Non-pigmented ciliary epithelial cell (primary cell): ENCODE measurements around the gene IBSP.

ENCODE experiments used
- DNase-seq: peaks from one replicate; pipeline ENCODE4 v3.0.0-alpha.2; 2010; ENCODE audit warnings: low read depth

IBSP gene

DNA sequence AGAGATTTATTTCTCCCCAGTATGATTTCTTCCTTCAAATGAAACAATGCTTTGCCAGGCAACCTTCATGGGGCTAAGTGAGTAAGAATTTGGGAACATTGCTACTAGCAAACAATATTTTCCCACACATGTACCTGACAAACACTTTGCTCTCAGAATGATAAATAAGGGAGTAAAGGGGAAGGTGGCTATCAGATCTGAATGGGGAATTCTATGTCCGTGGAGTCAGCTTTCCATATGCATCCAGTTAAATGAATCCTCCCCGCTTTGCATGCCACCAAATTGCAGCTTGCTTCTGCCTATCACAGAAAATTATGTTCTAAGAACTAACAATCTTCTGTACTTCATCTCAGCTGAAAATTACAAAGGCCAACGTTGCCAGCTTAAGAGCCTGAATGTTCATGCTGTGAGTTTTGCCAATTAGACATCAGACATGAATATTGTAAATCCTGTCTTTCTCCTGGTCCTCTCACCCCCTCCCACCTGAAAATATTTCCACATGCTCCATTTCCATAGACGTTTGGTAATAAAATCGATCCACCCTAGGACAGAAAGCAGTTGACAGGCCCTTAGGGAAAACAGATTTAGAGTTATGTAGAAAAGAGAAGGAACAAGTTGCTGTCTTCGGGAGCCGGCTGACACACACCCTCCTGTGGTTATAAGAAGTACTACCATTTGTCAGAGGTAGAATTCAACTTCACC lies 39.7 kb downstream of the IBSP start:
- no peak for DNase-seq

DNA sequence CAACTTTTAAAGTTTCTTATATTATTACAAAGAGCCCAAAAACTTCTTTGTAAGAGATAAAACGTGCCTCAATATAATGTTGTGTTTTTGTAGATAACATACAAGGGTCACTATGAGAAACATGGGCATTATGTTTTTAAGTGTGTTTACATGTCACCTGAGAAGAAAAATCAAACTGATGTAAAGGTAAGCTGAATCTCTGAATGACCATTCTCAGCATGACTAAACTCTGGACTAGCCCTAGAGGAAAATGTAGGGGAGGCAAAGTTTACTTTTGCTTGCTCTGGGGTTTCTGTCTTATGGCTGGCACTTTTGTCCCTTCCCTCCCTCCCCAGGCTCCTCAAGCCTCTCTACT lies 40.2 kb downstream of the IBSP start:
- no peak for DNase-seq

DNA sequence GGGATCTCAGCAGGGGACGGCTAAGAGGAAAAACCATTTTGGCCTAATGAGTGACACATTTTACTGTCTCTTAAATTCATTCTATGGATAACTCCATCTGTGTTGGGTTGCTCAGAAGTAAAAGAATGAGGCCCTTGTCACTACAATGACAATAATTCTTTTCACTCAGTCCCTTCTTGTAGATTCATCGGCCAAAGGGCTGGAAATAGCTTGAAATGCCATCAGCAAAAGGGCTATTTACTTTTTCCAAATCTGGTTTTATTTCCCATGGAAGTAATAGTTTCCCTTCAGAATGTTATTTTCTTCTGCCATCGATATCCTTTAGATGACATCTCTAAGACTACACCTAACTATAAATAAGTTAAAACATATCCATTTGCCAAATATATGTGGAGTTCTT lies 40.8 kb downstream of the IBSP start:
- no peak for DNase-seq

DNA sequence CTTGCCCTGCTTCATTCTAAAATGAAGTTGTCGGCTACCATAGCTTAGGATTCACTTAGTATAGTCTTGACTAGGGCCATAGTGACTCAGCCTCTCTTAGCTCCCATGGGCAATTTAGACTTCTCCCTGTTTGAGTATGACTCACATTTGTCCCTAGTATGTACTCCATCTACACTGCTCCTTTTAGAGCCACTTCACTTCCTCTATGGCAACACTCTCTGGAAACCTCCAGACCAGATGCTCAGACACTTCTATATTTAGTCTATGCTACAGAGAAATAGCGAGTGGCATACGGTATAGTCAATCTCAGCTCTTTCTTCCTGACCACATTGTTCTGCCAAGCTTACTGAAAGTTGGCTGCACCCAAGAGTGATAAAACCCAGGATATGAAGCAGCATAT lies 44.6 kb downstream of the IBSP start:
- DNase-seq: no peak

DNA sequence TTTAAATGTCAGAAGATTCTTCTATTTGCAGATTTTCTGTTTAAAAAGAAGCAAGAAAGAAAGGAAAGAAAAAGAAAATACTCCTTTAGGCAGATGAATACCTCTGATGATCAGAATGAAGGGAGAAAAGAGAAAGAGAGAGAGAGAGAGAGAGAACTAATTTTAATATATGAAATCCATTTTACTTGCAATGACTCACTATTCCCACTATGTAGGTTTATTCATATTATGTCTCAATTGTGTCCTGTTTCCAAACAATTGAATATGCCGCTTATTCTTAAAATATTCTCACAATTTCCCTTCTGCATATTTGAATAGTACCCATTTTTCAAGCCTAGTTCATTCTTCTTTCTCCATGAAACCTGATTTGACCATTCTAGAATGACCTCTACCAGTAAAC lies 45.1 kb downstream of the IBSP start:
- DNase-seq: no peak

DNA sequence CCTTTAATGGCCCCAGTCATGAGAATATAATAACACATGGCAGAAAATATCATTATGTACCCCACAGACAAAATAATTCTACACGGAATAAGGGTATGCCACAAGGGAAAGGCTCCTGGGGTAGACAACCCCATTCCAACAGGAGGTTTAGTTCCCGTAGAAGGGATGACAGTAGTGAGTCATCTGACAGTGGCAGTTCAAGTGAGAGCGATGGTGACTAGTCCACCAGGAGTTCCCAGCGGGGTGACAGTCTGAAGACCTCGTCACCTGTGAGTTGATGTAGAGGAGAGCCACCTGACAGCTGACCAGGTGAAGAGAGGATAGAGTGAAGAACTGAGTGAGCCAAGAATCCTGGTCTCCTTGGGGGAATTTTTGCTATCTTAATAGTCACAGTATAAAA lies 46.9 kb downstream of the IBSP start:
- no peak for DNase-seq

DNA sequence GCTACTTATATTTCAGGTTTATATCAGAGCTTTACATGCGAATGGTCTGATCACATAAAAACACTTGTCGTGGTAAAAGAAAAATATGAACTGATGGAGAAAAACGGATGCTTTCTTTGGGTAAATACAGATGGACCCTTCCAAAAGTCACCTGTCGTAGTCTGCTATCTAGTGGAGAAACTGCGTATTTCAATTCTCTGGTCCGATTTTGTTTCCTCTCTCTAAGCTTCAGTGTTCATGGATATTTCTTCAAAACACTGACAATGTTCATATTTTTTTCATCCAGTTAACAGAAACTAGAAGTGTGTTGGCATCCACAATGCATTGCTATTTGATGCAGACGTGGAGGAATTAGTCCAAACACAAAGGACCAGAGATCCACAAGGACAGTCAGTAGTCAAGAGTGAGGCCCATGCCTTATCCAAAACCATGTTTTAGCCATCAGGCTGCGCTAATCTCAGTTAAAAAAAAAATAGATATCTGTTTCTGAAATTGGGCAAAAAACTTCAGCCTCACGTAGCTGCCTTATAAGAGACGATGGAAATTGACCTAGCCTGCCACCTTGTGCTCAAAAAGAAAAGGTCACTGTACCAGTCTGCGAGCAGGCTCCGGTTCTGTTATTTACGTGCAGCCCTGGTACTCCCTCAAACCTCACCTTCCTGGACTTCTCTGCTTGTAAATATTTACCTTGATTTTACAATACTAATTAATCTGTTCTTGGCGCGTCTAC lies 49.4 kb downstream of the IBSP start:
- no peak for DNase-seq

DNA sequence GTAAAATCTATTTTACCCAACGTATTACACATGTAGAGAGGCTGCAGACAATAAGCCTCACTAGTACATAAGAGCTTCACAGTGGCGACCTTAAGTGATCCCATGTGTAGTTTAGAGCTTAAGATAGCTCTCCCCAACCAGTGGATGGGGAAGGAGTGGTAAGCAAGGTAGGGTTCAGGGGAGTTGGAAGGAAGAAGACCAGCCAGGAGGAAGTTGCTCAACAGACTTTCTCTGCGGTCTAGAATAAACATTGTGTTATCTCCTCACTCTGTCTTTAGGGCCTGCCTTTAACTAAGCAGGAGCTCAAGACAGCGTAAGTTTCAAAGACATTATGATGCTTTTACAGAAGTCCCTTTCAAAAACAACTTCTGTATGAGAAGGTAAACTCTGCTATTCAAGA lies 50.3 kb downstream of the IBSP start:
- no peak for DNase-seq

DNA sequence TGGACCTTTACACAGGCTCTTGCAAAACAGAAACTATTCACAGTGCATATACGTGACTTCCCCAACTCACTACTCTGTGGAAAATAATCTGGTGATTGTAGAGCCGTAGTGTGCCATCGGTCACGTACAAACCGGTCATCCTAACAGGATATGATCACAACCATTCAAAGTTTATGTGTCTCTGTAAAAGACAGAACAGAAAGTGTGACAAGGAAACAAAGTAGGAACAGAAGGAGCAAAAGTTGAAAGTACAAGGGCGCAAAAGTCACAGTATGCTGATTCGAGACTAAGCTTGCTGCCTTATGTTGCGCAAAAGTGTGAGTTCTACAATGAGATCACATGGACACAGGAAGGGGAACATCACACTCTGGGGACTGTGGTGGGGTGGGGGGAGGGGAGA lies 52.0 kb downstream of the IBSP start:
- DNase-seq: no peak

DNA sequence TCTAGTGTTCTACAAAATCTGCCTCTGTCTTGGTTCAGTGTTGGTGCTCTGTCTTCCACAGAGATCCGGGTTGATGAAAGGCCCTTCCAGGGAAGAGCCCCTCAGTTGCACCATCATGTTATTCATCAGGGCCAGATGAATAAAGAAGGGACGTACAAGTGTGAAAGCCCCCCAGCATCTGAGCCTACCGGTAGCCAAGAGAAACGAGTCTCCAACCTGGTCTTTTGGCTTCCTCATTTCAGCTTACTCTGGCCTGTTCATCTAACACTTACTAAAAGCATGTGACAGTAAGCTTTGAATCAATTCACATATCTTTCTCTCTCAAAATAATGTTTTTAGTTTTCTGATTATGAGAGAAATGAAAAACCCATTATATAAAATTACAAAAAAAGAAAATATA lies 52.6 kb downstream of the IBSP start:
- DNase-seq: no peak

DNA sequence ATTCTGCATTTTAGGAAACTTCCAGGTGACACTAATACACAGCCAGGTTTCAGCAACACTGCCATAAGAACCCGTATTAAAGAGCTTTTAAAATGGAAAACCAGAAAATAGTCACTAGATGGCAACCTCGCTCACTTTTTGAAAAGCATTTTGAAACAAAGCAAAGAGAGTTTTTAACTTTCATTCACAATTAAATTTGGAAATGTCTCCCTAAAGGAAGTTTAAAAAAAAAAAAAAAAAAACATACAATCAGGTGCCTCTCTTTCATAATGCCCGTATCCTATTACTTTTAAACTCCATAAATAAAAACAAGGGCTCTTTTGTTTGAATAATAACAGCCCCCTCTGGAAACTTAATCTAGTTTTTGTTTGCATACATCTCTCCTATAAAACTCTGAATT lies 53.8 kb downstream of the IBSP start:
- no peak for DNase-seq

DNA sequence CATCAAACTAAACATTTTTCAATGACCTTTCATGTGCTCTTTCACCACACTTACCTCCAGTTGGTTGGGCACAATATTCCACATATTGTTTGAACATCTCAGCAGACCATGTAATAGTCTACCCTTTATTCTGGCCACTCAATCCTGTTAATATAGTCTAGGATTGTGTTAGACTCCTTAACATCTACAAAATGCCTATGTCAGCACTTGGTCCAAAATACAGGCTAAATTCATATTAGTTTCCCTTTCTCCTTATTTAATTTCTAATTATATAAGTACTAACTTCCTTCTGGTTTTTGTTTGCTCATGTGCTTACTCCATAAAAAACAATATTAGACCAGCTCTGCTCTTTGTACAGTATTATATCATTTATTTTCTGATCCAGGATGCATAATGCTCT lies 54.5 kb downstream of the IBSP start:
- DNase-seq: no peak

DNA sequence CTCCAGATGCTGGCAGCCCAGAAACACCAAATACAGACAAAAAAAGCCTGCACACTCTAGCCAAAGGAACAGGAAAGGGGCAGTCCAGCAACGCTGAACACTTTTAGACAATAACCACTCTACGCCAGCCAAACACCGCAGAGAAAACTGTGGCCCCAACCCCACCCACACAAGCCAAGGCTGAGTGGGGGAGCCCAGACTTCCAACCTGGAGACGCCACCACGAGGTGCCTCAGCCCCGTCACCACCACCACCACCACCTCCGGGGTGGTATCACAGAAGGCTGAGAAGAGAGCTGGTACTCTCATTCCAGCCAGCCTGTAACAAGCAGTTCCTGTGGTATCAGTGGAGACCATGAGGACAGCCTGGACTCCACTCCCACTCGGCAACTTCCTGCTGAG lies 56.2 kb downstream of the IBSP start:
- DNase-seq: no peak

DNA sequence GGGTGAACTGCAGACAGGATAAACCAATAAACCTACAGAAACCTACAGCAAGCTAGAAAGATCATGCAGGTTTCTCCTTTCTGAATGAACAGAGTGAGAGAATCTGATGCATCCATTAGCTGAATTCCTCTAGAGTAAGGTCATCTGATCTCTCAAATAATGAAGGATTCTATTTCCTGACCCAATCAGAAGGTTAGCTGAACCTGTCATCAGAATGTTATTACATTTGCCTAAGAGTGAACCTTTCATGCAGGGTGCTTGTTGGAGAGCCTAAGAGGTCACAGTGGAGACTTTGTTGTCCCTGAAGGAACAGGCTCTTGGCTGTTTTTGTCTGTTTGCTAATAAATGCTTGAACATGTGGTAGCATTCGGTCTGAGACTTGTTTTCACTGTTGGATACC lies 57.5 kb downstream of the IBSP start:
- no peak for DNase-seq

DNA sequence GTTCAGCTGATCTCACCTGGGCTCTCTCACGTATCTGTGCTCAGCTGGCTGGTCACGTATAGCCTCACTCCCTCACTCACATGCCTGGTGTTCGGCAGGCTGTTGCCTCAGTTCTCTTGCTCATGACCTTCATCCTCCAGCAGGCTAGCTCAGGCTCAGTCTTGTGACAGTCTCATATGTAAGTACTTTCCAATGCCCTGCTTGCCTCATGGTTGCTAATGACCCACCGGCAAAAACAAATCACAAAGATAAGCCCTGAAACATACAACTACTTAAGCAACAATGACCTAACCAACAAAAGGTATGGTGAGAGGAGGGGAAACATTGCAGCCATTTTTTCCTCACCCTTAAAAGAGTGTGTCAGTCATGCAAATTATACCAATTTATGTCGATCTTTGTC lies 58.4 kb downstream of the IBSP start:
- DNase-seq: no peak
